WTC11 (cell line): Measurements from ENCODE around the gene ANKFN1.

Experiments used
- ATF2 ChIP-seq: sonication (generic); formaldehyde crosslinking; IDR thresholded peaks from 2 replicates; pipeline ENCODE4 v1.8.1; 2022; ENCODE audit warnings: low read depth, missing genetic modification reagents, borderline replicate concordance
- CREM ChIP-seq: sonication (generic); formaldehyde crosslinking; IDR thresholded peaks from 2 replicates; pipeline ENCODE4 v1.8.1; 2022; ENCODE audit warnings: mild to moderate bottlenecking, missing genetic modification reagents, moderate library complexity
- CTCF ChIP-seq: fragments of 200-600 bp; IDR thresholded peaks from 2 replicates; pipeline ENCODE4 v1.8.0; 2022; ENCODE audit warnings: antibody characterized with exemption
- ETV6 ChIP-seq: sonication (generic); formaldehyde crosslinking; IDR thresholded peaks from 2 replicates; pipeline ENCODE4 v1.8.1; 2022; ENCODE audit warnings: mild to moderate bottlenecking, missing genetic modification reagents
- MAX ChIP-seq: sonication (generic); formaldehyde crosslinking; IDR thresholded peaks from 2 replicates; pipeline ENCODE4 v1.8.0; 2022; ENCODE audit warnings: mild to moderate bottlenecking, missing genetic modification reagents
- MYBL2 ChIP-seq: sonication (generic); formaldehyde crosslinking; IDR thresholded peaks from 2 replicates; pipeline ENCODE4 v1.8.1; 2023; ENCODE audit warnings: mild to moderate bottlenecking, moderate library complexity, missing genetic modification reagents
- OVOL2 ChIP-seq: fragments of 250-450 bp; sonication (Bioruptor Pico); IDR thresholded peaks from 2 replicates; pipeline ENCODE4 v1.9.0; 2021; ENCODE audit warnings: mild to moderate bottlenecking, borderline replicate concordance
- RELA ChIP-seq: sonication (generic); formaldehyde crosslinking; IDR thresholded peaks from 2 replicates; pipeline ENCODE4 v1.8.1; 2022; ENCODE audit warnings: missing genetic modification reagents, mild to moderate bottlenecking, borderline replicate concordance
- TCF7 ChIP-seq: sonication (generic); formaldehyde crosslinking; IDR thresholded peaks from 2 replicates; pipeline ENCODE4 v1.8.0; 2022; ENCODE audit warnings: mild to moderate bottlenecking, low read depth, missing genetic modification reagents, moderate library complexity
- USF2 ChIP-seq: sonication (generic); formaldehyde crosslinking; IDR thresholded peaks from 2 replicates; pipeline ENCODE4 v1.8.1; 2023; ENCODE audit warnings: mild to moderate bottlenecking, missing genetic modification reagents, moderate library complexity
- ZBTB21 ChIP-seq: sonication (generic); formaldehyde crosslinking; IDR thresholded peaks from 2 replicates; pipeline ENCODE4 v1.8.1; 2023; ENCODE audit warnings: mild to moderate bottlenecking, missing genetic modification reagents, borderline replicate concordance
- ZMAT4 ChIP-seq: fragments of 250-450 bp; sonication (Bioruptor Pico); IDR thresholded peaks from 2 replicates; pipeline ENCODE4 v1.9.0; 2021; ENCODE audit warnings: mild to moderate bottlenecking
- ZNF232 ChIP-seq: sonication (generic); formaldehyde crosslinking; IDR thresholded peaks from 2 replicates; pipeline ENCODE4 v1.8.0; 2022; ENCODE audit warnings: mild to moderate bottlenecking, missing genetic modification reagents
- ZNF263 ChIP-seq: sonication (generic); formaldehyde crosslinking; IDR thresholded peaks from 2 replicates; pipeline ENCODE4 v1.8.1; 2022; ENCODE audit warnings: low read depth, mild to moderate bottlenecking, moderate library complexity, missing genetic modification reagents

- TF ChIP-seq USF2 (no peak), OVOL2 (no peak), ATF2 (CRISPR knock-in tag) (no peak), RELA (CRISPR knock-in tag) (no peak), CTCF (no peak), ZNF263 (no peak), ETV6 (no peak), ZBTB21 (CRISPR knock-in tag) (no peak), MYBL2 (no peak), MAX (CRISPR knock-in tag) (no peak), ZNF232 (CRISPR knock-in tag) (no peak), ZMAT4 (no peak), CREM (CRISPR knock-in tag) (no peak), TCF7 (CRISPR knock-in tag) (no peak)
Measured at GRCh38 chr17:56206351-56206750, 53.1 kb downstream of the ANKFN1 start.
